Ovary (tissue), 9 donors: ENCODE measurements around the gene MBOAT2. TPM values are rescaled to one million over a fixed set of nuclear protein-coding genes. Genes with fewer than 3 reads are reported as not detected.

Source experiments
- DNase-seq, 5 donors: peaks; one replicate each; pipeline ENCODE4 v3.0.0-alpha.2; 2019 to 2020
- H3K27ac ChIP-seq, 2 donors: fragments of 200-600 bp; one replicate each; pipeline versions ENCODE4 v1.5.1 to v1.8.0; 2019 to 2022
- H3K27me3 ChIP-seq: fragments of 200-600 bp; one replicate; pipeline ENCODE4 v1.8.0; 2022
- H3K36me3 ChIP-seq: fragments of 200-600 bp; sonication (generic); one replicate; pipeline ENCODE4 v1.5.1; 2019
- H3K4me1 ChIP-seq: one replicate; pipeline ENCODE4 v1.8.1; 2013; ENCODE audit warnings: mild to moderate bottlenecking, moderate library complexity; ENCODE audit not compliant: insufficient read depth
- H3K4me3 ChIP-seq: fragments of 200-600 bp; sonication (generic); one replicate; pipeline ENCODE4 v1.5.1; 2017
- H3K9me3 ChIP-seq, 2 donors: fragments of 200-600 bp in 1 of 2; sonication (generic) in 1 of 2; one replicate each; pipeline versions ENCODE4 v1.5.1 to v1.8.1; 2013 to 2019; ENCODE audit warnings: mild to moderate bottlenecking in 1 of 2, moderate library complexity in 1 of 2
- CTCF ChIP-seq, 3 donors: fragments of 450-650 bp in 2 of 3; fragments of 200-600 bp in 1 of 3; IDR thresholded peaks; one replicate each; pipeline versions ENCODE4 v1.5.1 to v1.8.0; 2016 to 2022; ENCODE audit warnings: antibody characterized with exemption in 3 of 3, mild to moderate bottlenecking in 1 of 3
- EP300 ChIP-seq: sonication (generic); formaldehyde crosslinking; IDR thresholded peaks from one replicate; pipeline ENCODE4 v1.6.1; 2017; ENCODE audit warnings: antibody characterized with exemption
- POLR2A ChIP-seq: fragments of 450-650 bp; IDR thresholded peaks from one replicate; pipeline ENCODE4 v1.6.1; 2017; ENCODE audit warnings: antibody characterized with exemption, mild to moderate bottlenecking, moderate library complexity
- WGBS, 3 donors: extraction: QIAGEN DNeasy Blood & Tissue Kit in 1 of 3; methylation state at CpG; one replicate each; pipeline versions ENCODE4 v1.1.5 to v1.1.7; 2013 to 2017; 5-methylcytosine and 5-hydroxymethylcytosine counted together
- intact Hi-C, 4 donors: fragments of 100-400 bp; cut with DNase I; formaldehyde crosslinking; loops; one replicate each; pipeline versions ENCODE4 v1.11.0 to v1.15.1; 2022 to 2023
- polyA plus RNA-seq, 2 donors: library from polyadenylated mRNA; stranded (reverse); fragments of 200-250 nt in 1 of 2; fragments of 350-450 nt in 1 of 2; fragmentation: Illumina TruSeq in 1 of 2; extraction: RNeasy Lipid Tissue Mini Kit (QIAGEN cat#74804) in 1 of 2; gene quantifications; one replicate each; pipeline ENCODE4 v1.2.3, GENCODE V29; 2013 to 2014
- total RNA-seq, 7 donors: library from RNA; depleted of rRNA in 2 of 7; stranded (reverse); fragments of >200 nt in 2 of 7; fragmentation: NEBNext Ultra II Directional in 3 of 7; extraction: Animal tissue kit (Norgen Biotek cat#: 25700) in 3 of 7; gene quantifications; one replicate each; pipeline versions ENCODE4 v1.1.0 to v1.2.4, GENCODE V29; 2016 to 2023
- donor health status: DM: no; HTN: no; CAD: no; lungs with moderate emphysema.
- donor health status: DM: no; HTN: no; CAD: no.
- donor health status: Bipolar disorder and iron deficiency.
- donor health status: DM: yes; HTN: yes; CAD: no.
- donor health status: DM: no; HTN: no; CAD: no.
- donor health status: DM: yes; HTN: yes; CAD: no.

MBOAT2 gene
- total and polyA plus RNA-seq, 9 donors: 8.4 to 51.0 (median 24.5) TPM

GRCh38 chr2:8927510-8928455, 75.7 kb downstream of the MBOAT2 start:
- Histone ChIP-seq H3K9me3 (no peaks in the 10 kb centered on the region), H3K4me3 (no peak overlapping the region), H3K4me1 (no peaks in the 10 kb centered on the region), H3K27me3 (no peaks in the 10 kb centered on the region), H3K27ac (no peak overlapping the region), H3K36me3 (no peaks in the 10 kb centered on the region)
- no peak for DNase-seq
- TF ChIP-seq CTCF (IDR thresholded peaks at IDR 0.05) (no peak), POLR2A (no peak), EP300 (no peak)
- intact Hi-C loops: no loop called here
- WGBS, 3 donors: 87 to 91% (median 91%) methylated on average over 17 of the region's 17 CpGs

GRCh38 chr2:8926356-8926755, 77.1 kb downstream of the MBOAT2 start:
- TF ChIP-seq CTCF (IDR thresholded peaks at IDR 0.05): no peak
- TF ChIP-seq POLR2A: no peak
- no peak for TF ChIP-seq EP300
- intact Hi-C loops: no loop called here
- Histone ChIP-seq H3K4me3 (no peak overlapping the region), H3K27ac (no peak overlapping the region), H3K27me3 (no peaks in the 10 kb centered on the region), H3K4me1 (no peaks in the 10 kb centered on the region), H3K9me3 (no peaks in the 10 kb centered on the region), H3K36me3 (no peaks in the 10 kb centered on the region)
- DNase-seq: no peak
- 93 to 95% (median 95%) methylated on average over 8 of the region's 8 CpGs for WGBS, 3 donors

DNA sequence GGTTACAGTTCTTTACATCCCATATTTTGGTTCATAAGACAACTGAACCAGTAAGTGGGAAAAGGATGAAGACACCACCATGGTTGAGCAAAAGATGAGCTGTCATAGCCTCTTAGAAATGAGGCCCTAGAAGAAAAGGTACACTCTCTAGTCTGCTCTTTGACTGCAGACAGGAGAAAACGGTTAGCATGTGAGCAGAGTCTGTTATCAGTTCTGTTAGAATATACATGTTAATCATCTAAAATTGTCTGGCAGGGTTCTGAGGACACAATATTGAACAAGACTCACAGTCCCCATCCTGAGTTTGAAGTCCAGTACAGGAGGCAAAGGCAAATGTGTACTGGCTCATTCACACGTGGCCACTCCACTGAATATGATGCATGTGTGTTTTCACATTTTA, 78.1 kb downstream of the MBOAT2 start:
- no peak for DNase-seq
- intact Hi-C loops: no loop called here
- Histone ChIP-seq H3K9me3 (no peaks in the 10 kb centered on the region), H3K36me3 (no peaks in the 10 kb centered on the region), H3K27me3 (no peaks in the 10 kb centered on the region), H3K27ac (no peak overlapping the region), H3K4me1 (no peaks in the 10 kb centered on the region), H3K4me3 (no peak overlapping the region)
- 94 to 95% (median 94%) methylated on average over 2 of the region's 2 CpGs for WGBS, 3 donors
- no peak for TF ChIP-seq CTCF (IDR thresholded peaks at IDR 0.05)
- no peak for TF ChIP-seq POLR2A
- no peak for TF ChIP-seq EP300

DNA sequence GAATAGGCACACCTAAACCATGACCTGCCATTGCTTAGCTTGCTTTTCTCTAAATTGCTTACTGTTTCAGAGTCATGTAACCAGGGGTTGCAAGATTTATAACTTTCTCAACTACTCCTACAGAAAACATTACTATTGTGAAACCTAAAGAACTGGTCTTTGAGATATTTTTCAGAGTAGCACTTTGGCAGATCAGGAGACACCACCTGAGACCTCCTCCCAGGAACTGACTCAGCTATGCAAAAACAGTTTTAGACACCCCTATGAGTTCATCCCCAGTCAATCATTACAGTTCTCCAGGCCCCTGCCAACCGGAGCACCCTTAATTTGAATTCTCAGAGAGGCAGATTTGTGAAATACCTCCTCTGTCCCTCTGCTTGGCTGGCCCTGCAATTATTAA, 80.3 kb downstream of the MBOAT2 start:
- H3K27ac ChIP-seq: no peak overlapping the region
- no peaks in the 10 kb centered on the region for H3K27me3 ChIP-seq
- H3K4me1 ChIP-seq: no peaks in the 10 kb centered on the region
- intact Hi-C loops: no loop called here
- no peak for TF ChIP-seq EP300
- TF ChIP-seq CTCF (IDR thresholded peaks at IDR 0.05): no peak
- TF ChIP-seq POLR2A: no peak
- DNase-seq: no peak
- no peaks in the 10 kb centered on the region for H3K36me3 ChIP-seq
- WGBS, 3 donors: 96 to 100% (median 98%) methylated on average over 1 of the region's 1 CpG
- H3K9me3 ChIP-seq: no peaks in the 10 kb centered on the region
- no peak overlapping the region for H3K4me3 ChIP-seq
